HG03064 (cell line): ENCODE measurements around the gene TSSK2.

ENCODE experiments used
- ATAC-seq: cut with Tn5 transposase; IDR thresholded peaks from one replicate; pipeline ENCODE4 v1.9.1; 2021; ENCODE audit warnings: low read depth; ENCODE audit not compliant: unreplicated experiment

The TSSK2 gene

GRCh38 chr22:19166421-19166820 lies 35.3 kb downstream of the TSSK2 start:
- no peak for ATAC-seq

- no peak for ATAC-seq
Observed at GRCh38 chr22:19167106-19167869, 36.2 kb downstream of the TSSK2 start.

GRCh38 chr22:19168088-19168890 lies 37.2 kb downstream of the TSSK2 start:
- no peak for ATAC-seq

GRCh38 chr22:19169002-19169946 lies 38.2 kb downstream of the TSSK2 start:
- no peak for ATAC-seq

- no peak for ATAC-seq
Observed at GRCh38 chr22:19169947-19170318, 38.8 kb downstream of the TSSK2 start.

GRCh38 chr22:19172213-19173046 lies 41.3 kb downstream of the TSSK2 start:
- ATAC-seq: no peak

GRCh38 chr22:19173047-19174035 lies 42.2 kb downstream of the TSSK2 start:
- no peak for ATAC-seq

GRCh38 chr22:19174106-19175025 lies 43.3 kb downstream of the TSSK2 start:
- ATAC-seq: no peak

GRCh38 chr22:19175026-19175601 lies 44.0 kb downstream of the TSSK2 start:
- ATAC-seq: no peak

- no peak for ATAC-seq
Observed at GRCh38 chr22:19175602-19176174, 44.6 kb downstream of the TSSK2 start.

GRCh38 chr22:19176175-19176643 lies 45.1 kb downstream of the TSSK2 start:
- no peak for ATAC-seq

GRCh38 chr22:19176732-19177131 lies 45.6 kb downstream of the TSSK2 start:
- ATAC-seq: no peak

- no peak for ATAC-seq
Observed at GRCh38 chr22:19177164-19178064, 46.3 kb downstream of the TSSK2 start.

GRCh38 chr22:19178065-19178656 lies 47.1 kb downstream of the TSSK2 start:
- ATAC-seq: peak; percentile 29

GRCh38 chr22:19178657-19179496 lies 47.8 kb downstream of the TSSK2 start, which contains the start of gene SLC25A1:
TSS of gene SLC25A1 (minus strand) at chr22:19178736. CDS start at chr22:19178673, 63 bp downstream.
- ATAC-seq: peak; percentile 51
